ENCODE measurements around the gene TFDP2.

Gene TFDP2

DNA sequence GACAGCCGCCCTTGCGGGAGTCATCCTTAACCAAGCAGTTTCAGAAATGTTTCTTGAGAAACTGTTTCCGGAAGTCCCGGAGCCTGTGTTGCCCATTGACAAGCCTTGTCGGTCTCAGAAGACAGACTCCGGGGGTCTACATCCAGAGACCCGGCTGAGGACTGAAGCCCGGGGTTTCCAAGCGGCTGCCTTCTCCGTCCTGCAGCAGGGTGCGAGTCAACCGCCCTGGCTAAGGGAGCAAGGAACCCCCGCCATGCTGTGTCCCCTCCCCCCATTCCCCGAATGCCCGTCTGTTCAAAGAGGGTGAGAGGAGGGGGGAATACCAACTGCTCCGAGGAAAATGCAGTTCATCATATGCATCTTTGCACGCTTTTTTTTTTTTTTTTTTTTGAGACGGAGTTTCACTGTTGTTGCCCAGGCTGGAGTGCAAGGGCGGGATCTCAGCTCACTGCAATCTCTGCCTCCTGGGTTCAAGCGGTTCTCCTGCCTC is 211.3 kb downstream of the TFDP2 start:
- no peak for DNase-seq (ENCODE audit: low read depth)
- TF ChIP-seq CTCF (conservative IDR thresholded peaks at IDR 0.05; ENCODE audit: control insufficient read depth, insufficient read depth, low read depth, low read length) = no peak

DNA sequence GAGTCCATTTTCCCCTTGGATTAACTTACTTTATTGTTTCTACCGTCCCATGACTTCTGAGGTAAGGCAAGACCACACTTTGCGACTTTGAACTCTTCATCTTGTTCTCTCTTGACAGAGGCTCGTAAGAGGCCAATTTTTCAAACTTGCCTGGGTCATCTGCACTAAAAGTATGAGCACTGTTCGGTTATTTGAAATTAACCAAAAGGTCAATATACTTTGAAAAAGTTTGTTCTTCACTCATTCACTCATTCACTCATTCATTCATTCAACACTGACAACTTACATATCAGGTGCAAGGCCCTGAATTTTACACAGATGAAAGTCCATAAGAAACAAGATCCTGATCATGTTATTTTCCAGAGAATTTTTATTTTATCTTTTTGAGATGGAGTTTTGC is 215.0 kb downstream of the TFDP2 start:
- no peak for DNase-seq (ENCODE audit: low read depth)
- no peak for TF ChIP-seq CTCF (conservative IDR thresholded peaks at IDR 0.05; ENCODE audit: control insufficient read depth, insufficient read depth, low read depth, low read length)
- no peak overlapping the region for H3K4me3 ChIP-seq (ENCODE audit: control insufficient read depth, low read depth, low read length)

More for the DNA sequence above, 211.3 kb downstream of the TFDP2 start:
- no peak overlapping the region for H3K4me3 ChIP-seq (ENCODE audit: control insufficient read depth, low read depth, low read length)

DNA sequence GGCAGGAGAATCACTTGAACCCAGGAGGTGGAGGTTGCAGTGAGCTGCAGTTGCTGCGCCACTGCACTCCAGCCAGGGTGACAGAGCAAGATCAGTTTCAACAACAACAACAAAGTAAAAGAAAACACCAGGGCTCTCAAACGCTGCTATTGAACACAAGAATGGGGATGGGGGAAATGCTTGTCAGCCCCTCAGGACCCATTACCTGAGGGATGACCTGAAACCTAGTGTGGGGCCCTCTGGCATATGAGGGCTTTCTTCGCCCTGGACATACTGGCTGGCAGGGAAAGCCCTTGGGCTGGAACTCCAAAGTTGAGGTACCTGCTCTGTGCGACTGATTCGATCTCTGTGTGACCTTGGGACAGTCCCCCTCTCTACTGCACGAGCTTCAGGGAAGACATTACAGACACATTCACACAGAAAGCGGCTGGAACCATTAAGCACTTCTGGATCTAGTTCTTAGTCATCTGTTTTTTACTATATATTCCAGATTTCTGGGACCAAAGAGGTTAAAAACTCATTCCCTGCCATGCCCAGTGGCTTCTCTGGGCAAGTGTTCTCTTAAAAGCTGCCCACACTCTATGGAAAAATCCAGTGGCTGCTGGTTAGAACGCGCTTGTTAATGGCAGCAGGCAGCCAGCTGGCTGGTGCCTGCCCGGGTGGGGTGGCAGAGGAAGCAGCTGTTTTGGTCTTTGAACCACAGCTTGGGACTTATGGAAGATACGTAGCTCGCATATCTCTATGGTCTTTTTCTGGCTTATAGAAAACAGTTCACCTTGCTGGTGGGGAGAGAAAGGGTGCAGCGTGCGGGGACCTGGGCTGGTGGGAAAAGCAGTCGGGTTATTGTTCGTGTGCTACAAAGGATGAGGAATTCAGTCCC is 215.7 kb downstream of the TFDP2 start:
- no peak for TF ChIP-seq CTCF (conservative IDR thresholded peaks at IDR 0.05; ENCODE audit: control insufficient read depth, insufficient read depth, low read depth, low read length)
- no peak overlapping the region for H3K4me3 ChIP-seq (ENCODE audit: control insufficient read depth, low read depth, low read length)

GRCh38 chr3:141930801-141931200 is 218.5 kb downstream of the TFDP2 start:
- DNase-seq (ENCODE audit: low read depth) = no peak
- H3K4me3 ChIP-seq (ENCODE audit: control insufficient read depth, low read depth, low read length) = no peak overlapping the region
- TF ChIP-seq CTCF (conservative IDR thresholded peaks at IDR 0.05; ENCODE audit: control insufficient read depth, insufficient read depth, low read depth, low read length) = no peak

More for the DNA sequence above, 215.7 kb downstream of the TFDP2 start:
- no peak for DNase-seq (ENCODE audit: low read depth)

GRCh38 chr3:141929341-141929995 is 219.9 kb downstream of the TFDP2 start:
- DNase-seq (ENCODE audit: low read depth) = no peak
- TF ChIP-seq CTCF (conservative IDR thresholded peaks at IDR 0.05; ENCODE audit: control insufficient read depth, insufficient read depth, low read depth, low read length) = no peak
- H3K4me3 ChIP-seq (ENCODE audit: control insufficient read depth, low read depth, low read length) = no peak overlapping the region

DNA sequence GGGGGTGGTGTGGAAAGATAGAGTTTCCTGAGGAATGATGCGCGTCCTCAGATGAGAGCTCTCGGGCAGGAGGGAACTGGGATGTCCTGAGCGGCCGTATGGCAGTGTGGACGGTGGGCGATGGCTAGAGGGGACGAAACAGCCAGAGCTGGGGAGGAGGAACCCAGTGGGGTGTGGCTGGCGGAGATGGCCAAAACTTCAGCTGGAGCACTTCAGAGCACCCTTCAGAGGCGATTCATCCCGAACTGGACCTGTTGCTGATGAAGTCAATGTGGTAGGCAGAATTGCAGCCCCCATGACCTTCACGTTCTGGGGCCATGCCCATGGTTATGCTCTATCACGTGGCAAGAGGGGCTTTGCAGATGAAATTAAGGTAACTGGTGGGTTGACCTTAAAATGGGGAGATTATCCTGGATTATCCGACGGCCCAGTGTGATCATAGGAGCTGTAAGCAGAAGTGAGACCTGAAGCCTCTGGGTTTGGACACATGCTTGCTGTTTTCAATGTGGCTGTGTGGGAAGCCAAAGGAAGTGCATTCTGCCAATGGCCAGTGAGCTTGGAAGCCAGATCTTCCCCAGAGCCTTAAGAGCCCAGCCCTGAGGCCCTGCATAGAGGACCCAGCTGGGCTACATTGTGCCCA is 220.6 kb downstream of the TFDP2 start:
- TF ChIP-seq CTCF (conservative IDR thresholded peaks at IDR 0.05; ENCODE audit: control insufficient read depth, insufficient read depth, low read depth, low read length) = no peak
- DNase-seq (ENCODE audit: low read depth) = no peak
- H3K4me3 ChIP-seq (ENCODE audit: control insufficient read depth, low read depth, low read length) = no peak overlapping the region
